HepG2 (cell line): ENCODE measurements around the gene SPTBN4.

Experiments
- ATF2 ChIP-seq: sonication (generic); formaldehyde crosslinking; IDR thresholded peaks from 2 replicates; pipeline ENCODE4 v1.4.0; 2020; ENCODE audit warnings: missing genetic modification reagents
- BHLHE40 ChIP-seq: IDR thresholded peaks from 2 replicates; pipeline ENCODE4 v1.6.1; 2011; ENCODE audit warnings: low read length, improper control_type of control experiment
- CHD4 ChIP-seq: fragments of 200-600 bp; sonication (generic); IDR thresholded peaks from 2 replicates; pipeline ENCODE4 v1.7.0; 2017; ENCODE audit warnings: mild to moderate bottlenecking, low read length, borderline replicate concordance
- CTCF ChIP-seq: sonication (generic); formaldehyde crosslinking; IDR thresholded peaks from 2 replicates; pipeline ENCODE4 v1.5.0; 2020; ENCODE audit warnings: mild to moderate bottlenecking, missing genetic modification reagents, moderate library complexity
- HNRNPH1 ChIP-seq: fragments of 200-400 bp; formaldehyde crosslinking; optimal IDR thresholded peaks from 2 replicates; pipeline ENCODE3; 2017; ENCODE audit warnings: mild to moderate bottlenecking, low read depth, low read length
- MATR3 ChIP-seq: sonication (generic); formaldehyde crosslinking; IDR thresholded peaks from 2 replicates; pipeline ENCODE4 v1.4.0; 2020; ENCODE audit warnings: missing genetic modification reagents
- NCOA1 ChIP-seq: sonication (generic); formaldehyde crosslinking; IDR thresholded peaks from 2 replicates; pipeline ENCODE4 v1.9.0; 2021; ENCODE audit warnings: missing genetic modification reagents
- PLSCR1 ChIP-seq: sonication (generic); formaldehyde crosslinking; IDR thresholded peaks from 2 replicates; pipeline ENCODE4 v1.5.0; 2020; ENCODE audit warnings: missing genetic modification reagents, mild to moderate bottlenecking, borderline replicate concordance
- POLR2A ChIP-seq, 2 experiments: IDR thresholded peaks; 2 replicates each; pipeline ENCODE4 v1.6.1; 2011; ENCODE audit warnings: low read depth in 2 of 2, low read length in 2 of 2, mild to moderate bottlenecking in 1 of 2, moderate library complexity in 1 of 2; ENCODE audit not compliant: insufficient read depth in 1 of 2
- TFDP1 ChIP-seq: IDR thresholded peaks from 2 replicates; pipeline ENCODE4 v1.6.1; 2016; ENCODE audit warnings: missing compliant biosample characterization, missing genetic modification reagents, borderline replicate concordance
- WIZ ChIP-seq: sonication (generic); formaldehyde crosslinking; IDR thresholded peaks from 2 replicates; pipeline ENCODE4 v1.5.1; 2020; ENCODE audit warnings: mild to moderate bottlenecking, missing genetic modification reagents
- ZNF138 ChIP-seq: sonication (generic); formaldehyde crosslinking; IDR thresholded peaks from 2 replicates; pipeline ENCODE4 v1.5.0; 2020; ENCODE audit warnings: mild to moderate bottlenecking, low read depth, missing genetic modification reagents
- ZNF512B ChIP-seq: sonication (generic); formaldehyde crosslinking; IDR thresholded peaks from 2 replicates; pipeline ENCODE4 v1.5.1; 2020; ENCODE audit warnings: missing genetic modification reagents, mild to moderate bottlenecking, borderline replicate concordance

- TF ChIP-seq CTCF (CRISPR knock-in tag): no peak
- no peak for TF ChIP-seq PLSCR1 (CRISPR knock-in tag)
- TF ChIP-seq HNRNPH1: no peak
- TF ChIP-seq MATR3: no peak
- no peak for TF ChIP-seq TFDP1 (CRISPR knock-in tag)
- no peak for TF ChIP-seq BHLHE40
- no peak for TF ChIP-seq ATF2 (CRISPR knock-in tag)
- TF ChIP-seq WIZ: no peak
- TF ChIP-seq NCOA1: no peak
- no peak for TF ChIP-seq POLR2A (IDR thresholded peaks at IDR 0.05; ENCODE audit: insufficient read depth in 1 of 2, low read depth in 2 of 2, low read length in 2 of 2)
- no peak for TF ChIP-seq ZNF138 (CRISPR knock-in tag)
- TF ChIP-seq CHD4: no peak
- no peak for TF ChIP-seq ZNF512B (CRISPR knock-in tag)
These were observed 23.1 kb downstream of the SPTBN4 start for GRCh38 chr19:40489882-40490230.
